Activated CD4-positive, alpha-beta memory T cell treated with anti-CD3 and anti-CD28 coated beads for 36 hours (primary cell): ENCODE data around the gene FMO3. TPM values are rescaled to one million over a fixed set of nuclear protein-coding genes. Genes with fewer than 3 reads are reported as not detected.

Experiments
- CTCF ChIA-PET: fragments of 350-600 bp; sonication (Branson Sonifier 250); formaldehyde crosslinking; loops from one replicate; lab custom pipeline; 2021; ENCODE audit warnings: antibody characterized with exemption, inconsistent platforms; lab: Charles Lee
- POLR2A ChIA-PET: fragments of 350-600 bp; sonication (Branson Sonifier 250); formaldehyde crosslinking; loops from one replicate; lab custom pipeline; 2021; ENCODE audit warnings: antibody characterized with exemption; lab: Charles Lee
- DNase-seq: peaks from one replicate; pipeline ENCODE4 v3.0.0-alpha.2; 2020
- H3K27ac Mint-ChIP-seq: one replicate; pipeline ENCODE4 v1.8.0; 2021; ENCODE audit warnings: mixed read lengths
- H3K27me3 Mint-ChIP-seq: one replicate; pipeline ENCODE4 v1.8.0; 2021; ENCODE audit warnings: mixed read lengths
- H3K36me3 Mint-ChIP-seq: one replicate; pipeline ENCODE4 v1.8.0; 2021; ENCODE audit warnings: mixed read lengths
- H3K4me1 Mint-ChIP-seq: one replicate; pipeline ENCODE4 v1.8.0; 2021; ENCODE audit warnings: low read depth, mixed read lengths
- H3K4me3 Mint-ChIP-seq: one replicate; pipeline ENCODE4 v1.8.0; 2021; ENCODE audit warnings: mild to moderate bottlenecking, mixed read lengths
- H3K9me3 Mint-ChIP-seq: one replicate; pipeline ENCODE4 v1.8.0; 2021; ENCODE audit warnings: mixed read lengths
- intact Hi-C: fragments of 100-400 bp; cut with micrococcal nuclease; formaldehyde crosslinking; loops from one replicate; pipeline ENCODE4 v1.15.1; 2023
- total RNA-seq, 2 experiments: library from RNA; stranded (reverse); gene quantifications; one replicate each; pipeline ENCODE4 v1.2.3, GENCODE V29; 2021

The FMO3 gene
- total RNA-seq, 2 experiments from 2014 or later, result not detected

DNA sequence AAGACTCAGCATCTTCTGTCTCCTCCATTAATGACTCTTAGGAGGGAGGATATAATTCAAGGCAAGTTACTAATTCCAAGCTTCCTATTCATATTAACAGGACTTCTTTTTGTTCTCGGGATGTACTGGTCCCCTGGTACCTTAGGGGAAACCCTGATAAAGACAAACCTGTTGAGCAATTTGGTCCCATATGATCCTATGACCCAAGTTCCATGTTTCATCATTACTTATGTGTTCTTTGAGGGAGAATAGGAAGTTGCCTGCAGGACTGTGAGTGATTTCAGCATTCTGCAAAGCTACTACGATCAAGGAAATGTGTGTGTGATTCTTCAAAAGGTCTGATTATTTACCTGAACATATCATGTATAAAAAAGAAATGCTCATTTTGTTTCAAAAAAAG is 5.8 kb upstream of the FMO3 start:
- Mint-ChIP-seq H3K36me3 (no peaks in the 10 kb centered on the region), H3K27me3 (peaks cover 7% of the 10 kb centered on the region), H3K9me3 (no peaks in the 10 kb centered on the region), H3K27ac (no peak overlapping the region), H3K4me1 (no peaks in the 10 kb centered on the region), H3K4me3 (no peak overlapping the region)
- intact Hi-C loops, result loop anchor here (5.0 kb wide), 1 partner anchor 142 kb away; no protein-coding TSS in a partner anchor
- no peak for DNase-seq
- ChIA-PET POLR2A (no interaction called here), CTCF (no interaction called here)

DNA sequence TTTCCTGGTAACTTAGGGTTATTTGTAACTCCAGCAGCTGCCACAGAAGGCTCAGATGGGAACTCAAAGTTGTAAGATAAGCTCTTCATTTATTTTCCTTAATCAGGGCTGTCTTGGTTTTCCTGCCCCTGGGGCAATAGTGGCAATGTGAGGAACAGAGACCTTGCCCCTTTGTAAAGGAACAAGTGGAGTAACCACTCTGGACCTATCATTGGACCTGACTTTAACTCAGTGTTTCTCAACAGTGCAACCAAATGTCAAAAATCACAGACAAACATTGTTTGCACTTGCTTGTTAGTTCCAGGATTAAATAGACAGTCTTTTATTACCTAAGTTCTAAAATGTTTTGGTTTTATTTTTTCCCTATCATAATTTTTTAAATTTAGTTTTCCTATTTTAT is 2.8 kb upstream of the FMO3 start:
- CTCF ChIA-PET, result no interaction called here
- Mint-ChIP-seq H3K4me3 (no peak overlapping the region), H3K36me3 (no peaks in the 10 kb centered on the region), H3K27me3 (peaks cover 7% of the 10 kb centered on the region), H3K9me3 (no peaks in the 10 kb centered on the region), H3K27ac (no peak overlapping the region), H3K4me1 (no peaks in the 10 kb centered on the region)
- intact Hi-C loops, result no loop called here
- POLR2A ChIA-PET, result no interaction called here
- DNase-seq, result no peak

DNA sequence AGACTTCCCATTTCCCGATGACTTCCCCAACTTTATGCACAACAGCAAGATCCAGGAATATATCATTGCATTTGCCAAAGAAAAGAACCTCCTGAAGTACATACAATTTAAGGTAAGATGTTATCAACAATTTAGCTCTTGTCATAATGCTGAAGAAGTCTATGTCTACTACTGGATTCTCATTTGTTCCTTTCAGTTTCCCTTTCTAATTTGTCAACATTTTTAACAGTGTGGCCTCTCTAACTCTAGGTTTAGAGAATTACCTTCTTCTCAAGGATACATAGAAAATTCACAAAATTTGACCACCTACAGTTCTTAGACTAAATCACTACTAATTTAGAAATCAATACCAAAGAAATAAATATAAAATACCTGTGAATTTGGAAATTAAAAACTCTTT is 13.2 kb downstream of the FMO3 start:
- ChIA-PET POLR2A (no interaction called here), CTCF (no interaction called here)
- no peaks in the 10 kb centered on the region for H3K4me1 Mint-ChIP-seq
- no peak overlapping the region for H3K4me3 Mint-ChIP-seq
- H3K36me3 Mint-ChIP-seq, result no peaks in the 10 kb centered on the region
- H3K27ac Mint-ChIP-seq, result no peak overlapping the region
- DNase-seq, result no peak
- no peaks in the 10 kb centered on the region for H3K9me3 Mint-ChIP-seq
- intact Hi-C loops, result no loop called here
- H3K27me3 Mint-ChIP-seq, result peaks cover 5% of the 10 kb centered on the region

DNA sequence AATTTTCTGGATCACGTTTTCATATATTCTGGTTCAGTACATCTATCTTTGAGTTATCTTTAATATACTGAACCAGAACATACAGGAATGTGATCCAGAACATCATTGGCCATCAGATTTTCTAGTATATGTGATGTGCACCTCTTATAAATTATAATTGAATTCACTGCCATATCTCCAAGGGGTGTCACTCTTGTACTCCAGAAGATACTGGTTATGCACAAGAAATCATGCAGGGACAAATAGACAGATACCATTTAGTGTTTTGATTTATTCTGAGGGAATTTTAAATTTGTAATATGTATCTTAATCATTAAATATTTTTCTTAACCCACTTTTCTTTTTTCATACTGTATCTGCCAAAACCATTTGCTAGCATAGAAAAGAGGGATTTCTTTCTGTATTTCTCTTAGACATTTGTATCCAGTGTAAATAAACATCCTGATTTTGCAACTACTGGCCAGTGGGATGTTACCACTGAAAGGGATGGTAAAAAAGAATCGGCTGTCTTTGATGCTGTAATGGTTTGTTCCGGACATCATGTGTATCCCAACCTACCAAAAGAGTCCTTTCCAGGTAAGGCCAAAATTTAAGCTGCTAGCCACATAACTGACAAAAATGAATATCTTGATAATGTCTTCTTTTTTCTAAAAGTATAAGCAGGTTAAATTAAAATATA is 16.7 kb downstream of the FMO3 start:
- POLR2A ChIA-PET, result no interaction called here

DNA sequence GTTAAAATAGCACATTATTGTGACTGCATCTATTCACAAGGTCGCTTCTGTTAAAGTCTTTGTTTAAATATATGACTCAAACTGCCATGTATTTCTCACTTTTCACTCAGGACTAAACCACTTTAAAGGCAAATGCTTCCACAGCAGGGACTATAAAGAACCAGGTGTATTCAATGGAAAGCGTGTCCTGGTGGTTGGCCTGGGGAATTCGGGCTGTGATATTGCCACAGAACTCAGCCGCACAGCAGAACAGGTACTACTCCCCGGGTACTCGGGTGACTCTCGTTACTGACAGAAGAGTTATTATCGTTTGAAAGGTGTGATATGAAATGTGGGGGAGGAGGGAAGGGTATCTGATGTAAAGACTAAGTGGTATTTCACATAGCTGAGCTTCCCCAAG is 17.3 kb downstream of the FMO3 start:
- no peaks in the 10 kb centered on the region for H3K36me3 Mint-ChIP-seq
- no peak overlapping the region for H3K4me3 Mint-ChIP-seq
- ChIA-PET CTCF (no interaction called here), POLR2A (no interaction called here)
- no peaks in the 10 kb centered on the region for H3K9me3 Mint-ChIP-seq
- H3K4me1 Mint-ChIP-seq, result no peaks in the 10 kb centered on the region
- H3K27ac Mint-ChIP-seq, result no peak overlapping the region
- peaks cover 12% of the 10 kb centered on the region for H3K27me3 Mint-ChIP-seq
- DNase-seq, result no peak
- intact Hi-C loops, result no loop called here

More for the DNA sequence above, 16.7 kb downstream of the FMO3 start:
- intact Hi-C loops, result no loop called here
- no peaks in the 10 kb centered on the region for H3K4me1 Mint-ChIP-seq
- H3K4me3 Mint-ChIP-seq, result no peak overlapping the region
- H3K27me3 Mint-ChIP-seq, result peaks cover 12% of the 10 kb centered on the region
- no peaks in the 10 kb centered on the region for H3K36me3 Mint-ChIP-seq
- CTCF ChIA-PET, result no interaction called here
- H3K9me3 Mint-ChIP-seq, result no peaks in the 10 kb centered on the region
- no peak overlapping the region for H3K27ac Mint-ChIP-seq
- no peak for DNase-seq

DNA sequence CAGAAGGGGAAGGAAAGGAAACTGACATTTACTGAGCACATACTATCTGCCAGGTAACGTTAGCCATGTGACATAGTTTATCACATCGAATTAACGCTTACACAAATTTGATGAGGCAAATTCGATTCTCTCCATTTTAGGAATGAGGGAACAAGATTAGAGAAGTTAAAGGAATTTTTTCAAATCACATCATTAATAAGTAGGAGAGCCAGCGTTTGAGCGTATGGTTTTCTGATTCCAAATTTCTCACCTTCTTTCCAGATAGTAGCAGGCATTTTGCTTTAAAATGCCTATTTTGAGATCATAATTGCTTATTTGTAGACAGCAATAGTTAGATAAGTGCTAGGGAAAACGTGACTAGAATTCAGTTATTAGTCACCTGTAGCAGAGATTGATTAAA is 19.3 kb downstream of the FMO3 start:
- DNase-seq, result no peak
- Mint-ChIP-seq H3K27ac (no peak overlapping the region), H3K9me3 (no peaks in the 10 kb centered on the region), H3K4me1 (no peaks in the 10 kb centered on the region), H3K36me3 (no peaks in the 10 kb centered on the region), H3K4me3 (no peak overlapping the region), H3K27me3 (peaks cover 12% of the 10 kb centered on the region)
- CTCF ChIA-PET, result no interaction called here
- intact Hi-C loops, result no loop called here
- POLR2A ChIA-PET, result no interaction called here

DNA sequence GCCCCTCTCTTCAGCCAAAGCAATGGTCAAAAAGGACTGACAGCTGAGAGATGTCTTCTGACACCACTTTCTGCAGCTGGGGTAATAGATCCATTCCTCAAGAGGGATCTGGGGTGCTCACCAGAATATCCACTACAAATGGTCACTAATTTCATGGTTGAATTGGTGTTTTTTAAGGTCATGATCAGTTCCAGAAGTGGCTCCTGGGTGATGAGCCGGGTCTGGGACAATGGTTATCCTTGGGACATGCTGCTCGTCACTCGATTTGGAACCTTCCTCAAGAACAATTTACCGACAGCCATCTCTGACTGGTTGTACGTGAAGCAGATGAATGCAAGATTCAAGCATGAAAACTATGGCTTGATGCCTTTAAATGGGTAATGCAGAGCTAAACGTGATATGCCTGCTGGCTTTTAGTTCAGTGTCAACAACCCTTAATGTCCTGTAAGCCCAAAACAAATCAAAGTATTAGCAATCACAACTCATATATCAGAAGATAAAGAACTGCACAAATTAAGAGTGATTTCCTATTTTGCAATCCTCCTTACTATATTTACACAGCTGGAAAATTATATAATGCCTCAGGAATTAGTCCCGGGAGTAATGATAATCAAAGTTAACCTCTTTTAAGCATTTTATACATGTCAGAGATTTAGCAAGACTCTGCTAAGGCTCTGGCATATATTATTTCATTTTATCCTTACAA is 20.1 kb downstream of the FMO3 start:
- ChIA-PET CTCF (no interaction called here), POLR2A (no interaction called here)
- Mint-ChIP-seq H3K27ac (no peak overlapping the region), H3K4me3 (no peak overlapping the region), H3K36me3 (no peaks in the 10 kb centered on the region), H3K27me3 (peaks cover 14% of the 10 kb centered on the region), H3K4me1 (no peaks in the 10 kb centered on the region), H3K9me3 (no peaks in the 10 kb centered on the region)
- intact Hi-C loops, result no loop called here
- no peak for DNase-seq

DNA sequence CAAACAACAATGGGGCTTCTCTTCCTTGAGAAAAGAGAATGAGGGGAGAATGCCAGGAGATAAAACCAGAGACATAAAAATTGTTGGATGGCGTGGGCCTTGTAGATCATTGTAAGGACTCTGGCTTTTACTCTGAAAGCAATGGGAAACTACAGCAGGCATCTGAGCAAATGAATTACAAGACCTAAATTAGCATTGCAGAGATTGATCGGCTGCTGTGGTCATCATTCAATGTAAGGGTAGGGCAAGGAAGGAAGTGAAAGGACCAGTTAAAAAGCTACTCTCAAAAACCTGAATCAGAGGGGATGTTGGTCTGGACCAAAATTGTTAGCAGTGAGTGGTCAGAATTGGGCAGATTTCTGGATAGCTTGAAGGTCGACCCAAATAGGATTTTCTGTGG is 21.4 kb downstream of the FMO3 start:
- Mint-ChIP-seq H3K4me1 (no peaks in the 10 kb centered on the region), H3K27ac (no peak overlapping the region), H3K27me3 (peaks cover 16% of the 10 kb centered on the region), H3K4me3 (no peak overlapping the region), H3K36me3 (no peaks in the 10 kb centered on the region), H3K9me3 (no peaks in the 10 kb centered on the region)
- ChIA-PET CTCF (no interaction called here), POLR2A (no interaction called here)
- intact Hi-C loops, result no loop called here
- no peak for DNase-seq

DNA sequence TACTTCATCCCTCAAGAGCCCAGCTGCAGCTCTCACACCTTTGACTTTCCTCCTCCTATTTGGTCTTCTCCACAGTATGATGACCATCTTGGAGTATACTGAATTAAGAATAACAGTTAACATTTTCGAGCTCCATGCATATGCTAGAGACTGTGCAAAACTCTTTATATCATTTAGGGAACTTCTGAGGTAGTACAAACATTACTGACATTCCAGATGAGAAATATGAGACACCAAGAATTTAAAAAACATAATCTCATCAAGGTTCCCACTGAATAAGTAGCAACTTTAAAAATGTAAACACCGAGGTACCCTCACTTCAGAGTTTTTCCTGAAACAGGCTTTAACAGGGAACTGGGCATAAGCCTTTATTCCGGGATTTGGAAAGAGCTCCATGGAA is 22.7 kb downstream of the FMO3 start:
- Mint-ChIP-seq H3K9me3 (no peaks in the 10 kb centered on the region), H3K36me3 (no peaks in the 10 kb centered on the region), H3K4me3 (no peak overlapping the region), H3K27me3 (peaks cover 17% of the 10 kb centered on the region), H3K27ac (no peak overlapping the region), H3K4me1 (no peaks in the 10 kb centered on the region)
- intact Hi-C loops, result no loop called here
- POLR2A ChIA-PET, result no interaction called here
- DNase-seq, result no peak
- CTCF ChIA-PET, result no interaction called here

DNA sequence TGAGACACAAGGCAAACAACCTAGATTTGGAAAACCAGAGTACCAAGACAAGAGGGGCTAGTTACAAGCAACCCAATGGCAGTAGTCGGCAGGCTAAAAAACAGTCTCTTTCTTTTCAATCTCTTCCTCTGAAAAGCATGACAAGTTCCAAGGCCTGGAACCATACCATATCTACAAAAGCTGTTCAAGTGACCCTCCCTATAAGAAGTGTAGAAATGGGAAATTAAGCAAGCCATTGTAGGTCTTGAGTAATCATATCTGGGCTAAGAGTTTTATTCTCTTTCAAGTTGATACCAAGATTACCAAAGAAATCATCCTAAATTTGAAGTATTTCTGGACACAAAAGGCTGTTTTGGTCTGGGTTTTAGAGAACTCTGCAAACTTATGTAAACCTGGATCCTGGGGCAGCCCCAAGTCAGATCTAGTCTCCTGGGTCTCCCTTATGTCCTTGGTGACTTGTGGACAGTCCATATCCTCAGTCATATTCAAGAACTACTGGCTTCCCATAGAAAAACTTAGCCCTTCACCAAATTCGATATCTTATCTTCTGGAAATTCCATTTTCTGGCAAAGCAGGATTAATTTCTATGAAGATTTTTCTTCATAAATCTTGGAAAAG is 24.7 kb downstream of the FMO3 start:
- ChIA-PET POLR2A (no interaction called here), CTCF (no interaction called here)
- no peaks in the 10 kb centered on the region for H3K4me1 Mint-ChIP-seq
- no peak overlapping the region for H3K4me3 Mint-ChIP-seq
- H3K36me3 Mint-ChIP-seq, result no peaks in the 10 kb centered on the region
- H3K27me3 Mint-ChIP-seq, result peaks cover 12% of the 10 kb centered on the region
- intact Hi-C loops, result no loop called here
- no peaks in the 10 kb centered on the region for H3K9me3 Mint-ChIP-seq
- DNase-seq, result no peak
- H3K27ac Mint-ChIP-seq, result no peak overlapping the region

DNA sequence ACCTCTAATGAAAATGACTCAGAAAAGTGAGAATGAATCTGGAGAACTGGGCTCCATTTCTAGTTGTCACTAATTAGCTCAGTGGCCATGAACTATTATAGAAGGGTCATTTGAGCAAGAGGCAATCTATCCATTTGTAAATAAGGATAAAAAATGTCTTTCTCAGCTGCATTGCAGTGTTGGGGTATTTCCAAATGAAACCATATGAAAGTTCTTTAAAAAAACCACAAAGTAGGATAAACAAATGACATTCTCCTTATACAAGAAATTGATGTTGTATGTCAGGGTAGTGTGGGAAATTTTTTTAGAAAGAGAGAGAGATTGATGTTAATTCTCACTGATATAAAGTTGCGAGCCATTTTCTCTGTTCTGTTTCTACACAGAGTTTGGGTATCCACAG is 26.0 kb downstream of the FMO3 start:
- Mint-ChIP-seq H3K36me3 (no peaks in the 10 kb centered on the region), H3K4me3 (no peak overlapping the region), H3K27ac (no peak overlapping the region), H3K4me1 (no peaks in the 10 kb centered on the region), H3K9me3 (no peaks in the 10 kb centered on the region), H3K27me3 (peaks cover 16% of the 10 kb centered on the region)
- CTCF ChIA-PET, result no interaction called here
- DNase-seq, result no peak
- POLR2A ChIA-PET, result no interaction called here
- intact Hi-C loops, result no loop called here

DNA sequence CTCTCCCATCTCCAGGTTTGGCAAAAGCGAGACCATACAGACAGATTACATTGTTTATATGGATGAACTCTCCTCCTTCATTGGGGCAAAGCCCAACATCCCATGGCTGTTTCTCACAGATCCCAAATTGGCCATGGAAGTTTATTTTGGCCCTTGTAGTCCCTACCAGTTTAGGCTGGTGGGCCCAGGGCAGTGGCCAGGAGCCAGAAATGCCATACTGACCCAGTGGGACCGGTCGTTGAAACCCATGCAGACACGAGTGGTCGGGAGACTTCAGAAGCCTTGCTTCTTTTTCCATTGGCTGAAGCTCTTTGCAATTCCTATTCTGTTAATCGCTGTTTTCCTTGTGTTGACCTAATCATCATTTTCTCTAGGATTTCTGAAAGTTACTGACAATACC is 26.4 kb downstream of the FMO3 start:
- Mint-ChIP-seq H3K4me1 (no peaks in the 10 kb centered on the region), H3K4me3 (no peak overlapping the region), H3K27ac (no peak overlapping the region), H3K27me3 (peaks cover 15% of the 10 kb centered on the region), H3K36me3 (no peaks in the 10 kb centered on the region), H3K9me3 (no peaks in the 10 kb centered on the region)
- CTCF ChIA-PET, result no interaction called here
- POLR2A ChIA-PET, result no interaction called here
- no peak for DNase-seq
- intact Hi-C loops, result no loop called here

DNA sequence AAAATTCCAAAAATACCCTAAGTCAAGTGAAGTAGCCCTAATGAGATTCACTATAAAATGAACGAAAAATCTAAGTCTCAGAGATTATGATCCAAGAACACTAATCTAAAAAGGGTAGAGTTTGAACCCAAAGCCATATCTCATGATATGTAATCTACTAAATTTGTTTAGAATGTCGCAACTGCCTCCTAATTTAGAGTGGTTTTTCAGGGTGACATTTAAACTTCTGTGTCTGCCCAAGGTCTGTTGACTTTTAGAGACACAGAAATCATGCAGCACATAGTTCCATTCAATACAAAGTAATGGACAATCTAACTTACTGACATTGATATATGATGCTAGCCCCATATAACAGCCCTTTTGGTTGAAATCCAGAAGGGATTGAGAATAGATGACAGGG is 28.9 kb downstream of the FMO3 start:
- no peak overlapping the region for H3K4me3 Mint-ChIP-seq
- CTCF ChIA-PET, result no interaction called here
- H3K9me3 Mint-ChIP-seq, result no peaks in the 10 kb centered on the region
- no peaks in the 10 kb centered on the region for H3K4me1 Mint-ChIP-seq
- POLR2A ChIA-PET, result no interaction called here
- intact Hi-C loops, result no loop called here
- H3K27me3 Mint-ChIP-seq, result peaks cover 15% of the 10 kb centered on the region
- H3K36me3 Mint-ChIP-seq, result no peaks in the 10 kb centered on the region
- H3K27ac Mint-ChIP-seq, result no peak overlapping the region
- no peak for DNase-seq
